H9 (cell line): ENCODE measurements around the gene TRPC3. TPM values are rescaled to one million over a fixed set of nuclear protein-coding genes. Genes with fewer than 3 reads are reported as not detected.

ENCODE experiments used
- DNase-seq: peaks from one replicate; pipeline ENCODE4 v3.0.0-alpha.2; 2017
- H2AFZ ChIP-seq: one replicate; pipeline ENCODE4 v1.6.1; 2013; ENCODE audit warnings: mild to moderate bottlenecking, low read length, control low read depth, moderate library complexity
- H2AK5ac ChIP-seq: 2 replicates; pipeline ENCODE4 v1.6.1; 2013; ENCODE audit warnings: low read length, control low read depth, mixed read lengths; ENCODE audit not compliant: insufficient read length
- H2BK120ac ChIP-seq: one replicate; pipeline ENCODE4 v1.6.1; 2013; ENCODE audit warnings: low read depth, mild to moderate bottlenecking, low read length, control low read depth, inconsistent platforms; ENCODE audit not compliant: poor library complexity, severe bottlenecking
- H2BK12ac ChIP-seq: 2 replicates; pipeline ENCODE4 v1.6.1; 2013; ENCODE audit warnings: low read length, control low read depth, mixed read lengths, low read depth; ENCODE audit not compliant: insufficient read length
- H2BK15ac ChIP-seq: 2 replicates; pipeline ENCODE4 v1.6.1; 2013; ENCODE audit warnings: low read depth, low read length, control low read depth
- H2BK20ac ChIP-seq: one replicate; pipeline ENCODE4 v1.6.1; 2013; ENCODE audit warnings: low read depth, mild to moderate bottlenecking, low read length, control low read depth, inconsistent platforms; ENCODE audit not compliant: poor library complexity, severe bottlenecking
- H2BK5ac ChIP-seq: 2 replicates; pipeline ENCODE4 v1.6.1; 2013; ENCODE audit warnings: low read length, control low read depth, mixed read lengths; ENCODE audit not compliant: insufficient read length
- H3K14ac ChIP-seq: 2 replicates; pipeline ENCODE4 v1.6.1; 2013; ENCODE audit warnings: low read length, control low read depth; ENCODE audit not compliant: insufficient read depth
- H3K18ac ChIP-seq: 2 replicates; pipeline ENCODE4 v1.6.1; 2013; ENCODE audit warnings: low read depth, mild to moderate bottlenecking, mixed read lengths, low read length, control low read depth; ENCODE audit not compliant: insufficient read length
- H3K23ac ChIP-seq: 2 replicates; pipeline ENCODE4 v1.6.1; 2013; ENCODE audit warnings: low read length, control low read depth, mixed read lengths, low read depth; ENCODE audit not compliant: insufficient read length
- H3K23me2 ChIP-seq: 2 replicates; pipeline ENCODE4 v1.6.1; 2013; ENCODE audit warnings: low read depth, mild to moderate bottlenecking, mixed read lengths, low read length, control low read depth; ENCODE audit not compliant: insufficient read length, poor library complexity, severe bottlenecking
- H3K27ac ChIP-seq: 2 replicates; pipeline ENCODE4 v1.5.1; 2013; ENCODE audit warnings: low read length, control low read depth, mixed read lengths, low read depth; ENCODE audit not compliant: insufficient read length
- H3K27me3 ChIP-seq: 2 replicates; pipeline ENCODE4 v1.6.1; 2013; ENCODE audit warnings: low read length, control low read depth, inconsistent platforms; ENCODE audit not compliant: insufficient read depth
- H3K4ac ChIP-seq: 2 replicates; pipeline ENCODE4 v1.6.1; 2013; ENCODE audit warnings: low read depth, mild to moderate bottlenecking, control low read depth, inconsistent platforms, low read length, moderate library complexity
- H3K4me1 ChIP-seq: 2 replicates; pipeline ENCODE4 v1.6.1; 2013; ENCODE audit warnings: low read length, control low read depth, inconsistent platforms; ENCODE audit not compliant: insufficient read depth
- H3K4me2 ChIP-seq: 2 replicates; pipeline ENCODE4 v1.6.1; 2013; ENCODE audit warnings: low read length, control low read depth, mixed read lengths; ENCODE audit not compliant: insufficient read length, insufficient read depth
- H3K56ac ChIP-seq: 2 replicates; pipeline ENCODE4 v1.6.1; 2013; ENCODE audit warnings: low read depth, mild to moderate bottlenecking, mixed read lengths, low read length, control low read depth; ENCODE audit not compliant: insufficient read length
- H3K79me1 ChIP-seq: 2 replicates; pipeline ENCODE4 v1.6.1; 2013; ENCODE audit warnings: low read depth, mild to moderate bottlenecking, moderate library complexity, low read length, control low read depth, inconsistent platforms; ENCODE audit not compliant: insufficient read depth, poor library complexity, severe bottlenecking
- H3K79me2 ChIP-seq: 2 replicates; pipeline ENCODE4 v1.6.1; 2013; ENCODE audit warnings: low read length, control low read depth, inconsistent platforms; ENCODE audit not compliant: insufficient read depth
- H3K9ac ChIP-seq: 2 replicates; pipeline ENCODE4 v1.6.1; 2013; ENCODE audit warnings: low read length, control low read depth, mixed read lengths; ENCODE audit not compliant: insufficient read length; ENCODE audit errors: extremely low read depth
- H3K9me3 ChIP-seq: one replicate; pipeline ENCODE4 v1.6.1; 2013; ENCODE audit warnings: low read depth, low read length, inconsistent platforms; ENCODE audit not compliant: control insufficient read depth
- H3T11ph ChIP-seq: one replicate; pipeline ENCODE4 v1.6.1; 2013; ENCODE audit warnings: mild to moderate bottlenecking, low read length, control low read depth, inconsistent platforms
- H4K20me1 ChIP-seq: one replicate; pipeline ENCODE4 v1.6.1; 2013; ENCODE audit not compliant: control insufficient read depth, insufficient read length, insufficient read depth
- H4K5ac ChIP-seq: 2 replicates; pipeline ENCODE4 v1.6.1; 2013; ENCODE audit warnings: low read depth, mild to moderate bottlenecking, mixed read lengths, low read length, control low read depth; ENCODE audit not compliant: insufficient read length
- H4K8ac ChIP-seq: replicated peaks from 2 replicates; pipeline ENCODE4 v1.6.1; 2013; ENCODE audit warnings: low read length, control low read depth, mixed read lengths, low read depth; ENCODE audit not compliant: insufficient read length
- H4K91ac ChIP-seq: 2 replicates; pipeline ENCODE4 v1.6.1; 2013; ENCODE audit warnings: low read depth, mild to moderate bottlenecking, moderate library complexity, mixed read lengths, low read length, control low read depth; ENCODE audit not compliant: insufficient read length
- H3K27ac Mint-ChIP-seq, 3 experiments: 2 replicates in 2 of 3; 3 replicates in 1 of 3; pipeline ENCODE4 v1.8.0; 2020 to 2021; ENCODE audit warnings: mixed read lengths in 3 of 3, mild to moderate bottlenecking in 1 of 3, moderate library complexity in 1 of 3
- H3K27me3 Mint-ChIP-seq: 2 replicates; pipeline ENCODE4 v1.8.0; 2021; ENCODE audit warnings: low read depth, mild to moderate bottlenecking, moderate library complexity, mixed read lengths
- H3K36me3 Mint-ChIP-seq, 3 experiments: 2 replicates in 2 of 3; 3 replicates in 1 of 3; pipeline ENCODE4 v1.8.0; 2020 to 2021; ENCODE audit warnings: low read depth in 3 of 3, mixed read lengths in 3 of 3; ENCODE audit not compliant: insufficient read depth in 1 of 3
- H3K4me1 Mint-ChIP-seq, 2 experiments: 2 replicates each; pipeline ENCODE4 v1.8.0; 2020; ENCODE audit warnings: mixed read lengths in 2 of 2
- H3K4me3 Mint-ChIP-seq, 2 experiments: 2 replicates in 1 of 2; 3 replicates in 1 of 2; pipeline ENCODE4 v1.8.0; 2020 to 2021; ENCODE audit warnings: mild to moderate bottlenecking in 2 of 2, mixed read lengths in 2 of 2, moderate library complexity in 1 of 2
- H3K9me3 Mint-ChIP-seq, 2 experiments: 2 replicates in 1 of 2; 3 replicates in 1 of 2; pipeline ENCODE4 v1.8.0; 2020; ENCODE audit warnings: mild to moderate bottlenecking in 2 of 2, mixed read lengths in 2 of 2, moderate library complexity in 1 of 2
- WGBS: extraction: QIAGEN DNeasy Blood & Tissue Kit; methylation state at CpG from one replicate; pipeline ENCODE4 v1.1.7; 2013; ENCODE audit warnings: missing lambda C conversion rate, low lambda C conversion rate, mixed read lengths; ENCODE audit not compliant: insufficient read length; ENCODE audit errors: extremely low coverage; 5-methylcytosine and 5-hydroxymethylcytosine counted together
- total RNA-seq: library from RNA; stranded (reverse); gene quantifications from 2 replicates; pipeline ENCODE4 v1.2.1, GENCODE V29; 2021
- TF ChIP-seq, protein P1 (sequence below): fragments of 200-600 bp; sonication (generic); conservative IDR thresholded peaks from 3 replicates; pipeline ENCODE4 v1.8.0; 2021; ENCODE audit warnings: antibody characterized with exemption, mild to moderate bottlenecking

TRPC3 gene
- total RNA-seq, 1 experiment from 2014 or later, result 0.13 TPM

DNA sequence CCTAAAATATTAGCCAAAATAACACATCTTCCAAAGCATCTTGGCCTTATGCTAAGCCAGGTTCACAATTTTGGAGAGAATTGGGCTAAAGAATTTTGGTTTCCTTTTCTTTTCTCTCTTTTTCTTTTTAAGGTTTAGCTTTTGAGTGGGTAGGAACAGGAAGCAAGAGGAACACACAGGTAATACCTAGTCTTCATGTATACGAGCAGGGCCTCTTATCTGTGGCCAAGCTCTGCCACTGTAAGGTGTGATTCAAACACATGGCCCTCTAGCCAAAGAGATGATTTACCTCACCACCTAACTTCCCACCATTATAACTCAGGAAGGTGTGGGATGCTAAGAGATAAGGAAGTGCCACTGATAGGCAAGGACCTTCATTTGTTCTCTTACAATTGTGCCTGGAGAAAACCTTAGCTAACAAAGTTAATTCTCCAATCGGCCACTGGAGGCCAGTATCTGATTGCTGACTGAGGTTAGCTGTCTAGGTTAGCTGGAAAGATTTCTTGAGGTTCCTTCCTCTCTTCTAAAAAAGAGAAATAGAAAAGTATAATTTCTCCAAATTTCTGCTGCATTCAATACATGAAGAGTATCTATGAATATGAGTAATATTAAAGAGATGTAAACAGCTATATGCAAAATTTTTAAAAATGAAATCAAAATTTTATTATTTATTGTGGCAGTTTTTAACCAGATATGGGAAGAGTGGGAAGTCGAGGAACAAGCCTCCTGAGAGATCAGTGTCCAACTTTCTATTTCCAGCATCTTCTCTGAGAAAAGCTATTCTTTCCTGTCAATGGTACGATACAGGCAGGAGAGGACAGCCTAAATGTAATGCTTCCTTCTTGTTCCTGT lies 51.5 kb downstream of the TRPC3 start:
- H4K91ac ChIP-seq, result no peak overlapping the region
- no peak overlapping the region for H3K4me2 ChIP-seq
- H2BK12ac ChIP-seq, result no peak overlapping the region
- H2AFZ ChIP-seq, result no peak overlapping the region
- H2BK5ac ChIP-seq, result no peak overlapping the region
- H3K4me1 ChIP-seq, result no peaks in the 10 kb centered on the region
- TF ChIP-seq, protein P1, sequence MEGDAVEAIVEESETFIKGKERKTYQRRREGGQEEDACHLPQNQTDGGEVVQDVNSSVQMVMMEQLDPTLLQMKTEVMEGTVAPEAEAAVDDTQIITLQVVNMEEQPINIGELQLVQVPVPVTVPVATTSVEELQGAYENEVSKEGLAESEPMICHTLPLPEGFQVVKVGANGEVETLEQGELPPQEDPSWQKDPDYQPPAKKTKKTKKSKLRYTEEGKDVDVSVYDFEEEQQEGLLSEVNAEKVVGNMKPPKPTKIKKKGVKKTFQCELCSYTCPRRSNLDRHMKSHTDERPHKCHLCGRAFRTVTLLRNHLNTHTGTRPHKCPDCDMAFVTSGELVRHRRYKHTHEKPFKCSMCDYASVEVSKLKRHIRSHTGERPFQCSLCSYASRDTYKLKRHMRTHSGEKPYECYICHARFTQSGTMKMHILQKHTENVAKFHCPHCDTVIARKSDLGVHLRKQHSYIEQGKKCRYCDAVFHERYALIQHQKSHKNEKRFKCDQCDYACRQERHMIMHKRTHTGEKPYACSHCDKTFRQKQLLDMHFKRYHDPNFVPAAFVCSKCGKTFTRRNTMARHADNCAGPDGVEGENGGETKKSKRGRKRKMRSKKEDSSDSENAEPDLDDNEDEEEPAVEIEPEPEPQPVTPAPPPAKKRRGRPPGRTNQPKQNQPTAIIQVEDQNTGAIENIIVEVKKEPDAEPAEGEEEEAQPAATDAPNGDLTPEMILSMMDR, result peak; percentile 88
- Mint-ChIP-seq H3K4me3 (no peak overlapping the region), H3K36me3 (no peaks in the 10 kb centered on the region), H3K27ac (no peak overlapping the region), H3K4me1 (no peaks in the 10 kb centered on the region), H3K27me3 (peaks cover 4% of the 10 kb centered on the region; the same call in 1 of the 2 replicates), H3K9me3 (no peaks in the 10 kb centered on the region)
- H3K79me2 ChIP-seq, result no peaks in the 10 kb centered on the region
- H3K4ac ChIP-seq, result no peak overlapping the region
- H2BK15ac ChIP-seq, result no peak overlapping the region
- no peak overlapping the region for H2AK5ac ChIP-seq
- no peaks in the 10 kb centered on the region for H3K23me2 ChIP-seq
- H2BK20ac ChIP-seq, result no peak overlapping the region
- no peak overlapping the region for H3K9ac ChIP-seq
- H3K23ac ChIP-seq, result no peak overlapping the region
- H3K27ac ChIP-seq, result no peak overlapping the region
- no peak overlapping the region for H4K8ac ChIP-seq
- WGBS, result no CpG with 5 or more reads among the region's 4 CpGs
- H3T11ph ChIP-seq, result no peak overlapping the region
- no peak overlapping the region for H4K5ac ChIP-seq
- no peaks in the 10 kb centered on the region for H3K9me3 ChIP-seq
- no peak overlapping the region for H2BK120ac ChIP-seq
- H3K18ac ChIP-seq, result no peak overlapping the region
- H3K56ac ChIP-seq, result no peak overlapping the region
- H3K79me1 ChIP-seq, result no peaks in the 10 kb centered on the region
- no peak overlapping the region for H3K14ac ChIP-seq
- no peaks in the 10 kb centered on the region for H4K20me1 ChIP-seq
- DNase-seq, result peak; percentile 46
- H3K27me3 ChIP-seq, result no peaks in the 10 kb centered on the region
